ENCODE data around the gene ADTRP. TPM values are rescaled to one million over a fixed set of nuclear protein-coding genes. Genes with fewer than 3 reads are reported as not detected.

ADTRP gene
- total RNA-seq, 3 donors from 2014 or later = 68.5 to 239 (median 91.9) TPM

- Histone ChIP-seq H3K9me3 (peaks cover 6% of the 10 kb centered on the region), H3K4me1 (ENCODE audit: low read depth) (no peaks in the 10 kb centered on the region), H3K36me3 (ENCODE audit: low read depth) (no peaks in the 10 kb centered on the region), H3K4me3 (no peak overlapping the region)
- DNase-seq = no peak
- ATAC-seq = peak; percentile 81
- TF ChIP-seq CTCF (IDR thresholded peaks at IDR 0.05) = no peak
- intact Hi-C loops (cut with DNase I, micrococcal nuclease) = no loop called here
Measured at GRCh38 chr6:11675601-11676000, 103.0 kb downstream of the ADTRP start.

GRCh38 chr6:11672669-11673068 lies 105.9 kb downstream of the ADTRP start:
- no peaks in the 10 kb centered on the region for H3K4me1 ChIP-seq (ENCODE audit: low read depth)
- DNase-seq (no peak), ATAC-seq (no peak)
- H3K9me3 ChIP-seq = no peaks in the 10 kb centered on the region
- TF ChIP-seq CTCF (IDR thresholded peaks at IDR 0.05) = no peak
- no peak overlapping the region for H3K4me3 ChIP-seq
- intact Hi-C loops (cut with DNase I, micrococcal nuclease) = no loop called here
- no peaks in the 10 kb centered on the region for H3K36me3 ChIP-seq (ENCODE audit: low read depth)

- intact Hi-C loops (cut with DNase I, micrococcal nuclease) = no loop called here
- Histone ChIP-seq H3K36me3 (ENCODE audit: low read depth) (no peaks in the 10 kb centered on the region), H3K4me3 (no peak overlapping the region), H3K9me3 (no peaks in the 10 kb centered on the region), H3K4me1 (ENCODE audit: low read depth) (no peaks in the 10 kb centered on the region)
- TF ChIP-seq CTCF (IDR thresholded peaks at IDR 0.05) = no peak
- DNase-seq = no peak
- no peak for ATAC-seq
Measured at GRCh38 chr6:11672256-11672655, 106.3 kb downstream of the ADTRP start.

GRCh38 chr6:11669696-11670095 lies 108.9 kb downstream of the ADTRP start:
- TF ChIP-seq CTCF (IDR thresholded peaks at IDR 0.05) = no peak
- H3K4me3 ChIP-seq = no peak overlapping the region
- H3K4me1 ChIP-seq (ENCODE audit: low read depth) = no peaks in the 10 kb centered on the region
- DNase-seq (no peak), ATAC-seq (no peak)
- no peaks in the 10 kb centered on the region for H3K9me3 ChIP-seq
- H3K36me3 ChIP-seq (ENCODE audit: low read depth) = no peaks in the 10 kb centered on the region
- intact Hi-C loops (cut with DNase I, micrococcal nuclease) = no loop called here

- no peak for ATAC-seq
- no peak for DNase-seq
- Histone ChIP-seq H3K9me3 (no peaks in the 10 kb centered on the region), H3K4me3 (no peak overlapping the region), H3K4me1 (ENCODE audit: low read depth) (no peaks in the 10 kb centered on the region), H3K36me3 (ENCODE audit: low read depth) (no peaks in the 10 kb centered on the region)
- intact Hi-C loops (cut with DNase I, micrococcal nuclease) = no loop called here
- no peak for TF ChIP-seq CTCF (IDR thresholded peaks at IDR 0.05)
Measured at GRCh38 chr6:11668455-11668854, 110.1 kb downstream of the ADTRP start.

GRCh38 chr6:11667876-11668275 lies 110.7 kb downstream of the ADTRP start:
- H3K4me1 ChIP-seq (ENCODE audit: low read depth) = no peaks in the 10 kb centered on the region
- no peak for TF ChIP-seq CTCF (IDR thresholded peaks at IDR 0.05)
- ATAC-seq = no peak
- no peak for DNase-seq
- H3K9me3 ChIP-seq = no peaks in the 10 kb centered on the region
- intact Hi-C loops (cut with DNase I, micrococcal nuclease) = no loop called here
- no peak overlapping the region for H3K4me3 ChIP-seq
- H3K36me3 ChIP-seq (ENCODE audit: low read depth) = no peaks in the 10 kb centered on the region
